Measurements from ENCODE around the gene PIGQ. TPM values are rescaled to one million over a fixed set of nuclear protein-coding genes. Genes with fewer than 3 reads are reported as not detected.

Gene PIGQ
- total RNA-seq, 1 experiment from 2014 or later = 58.0 TPM

- Histone ChIP-seq H2BK15ac (ENCODE audit: low read depth, low read length) (no peak overlapping the region), H4K8ac (replicated peaks; ENCODE audit: insufficient read length, low read depth, low read length) (no peak overlapping the region), H3K79me1 (ENCODE audit: insufficient read depth, low read depth, low read length, poor library complexity, severe bottlenecking) (no peaks in the 10 kb centered on the region), H4K5ac (ENCODE audit: insufficient read length, low read depth, low read length) (no peak overlapping the region), H3K9ac (ENCODE audit: extremely low read depth, insufficient read length, low read length) (no peak overlapping the region), H2AFZ (ENCODE audit: low read length) (no peak overlapping the region), H3K27ac (ENCODE audit: insufficient read length, low read depth, low read length) (no peak overlapping the region), H3K4me1 (ENCODE audit: insufficient read depth, low read length) (no peaks in the 10 kb centered on the region), H3K4ac (ENCODE audit: low read depth, low read length) (no peak overlapping the region), H3K23ac (ENCODE audit: insufficient read length, low read depth, low read length) (no peak overlapping the region), H3K14ac (ENCODE audit: insufficient read depth, low read length) (no peak overlapping the region; the same call in 1 of the 2 replicates), H2BK12ac (ENCODE audit: insufficient read length, low read depth, low read length) (no peak overlapping the region), H2BK120ac (ENCODE audit: low read depth, low read length, poor library complexity, severe bottlenecking) (no peak overlapping the region), H3K9me3 (ENCODE audit: control insufficient read depth, low read depth, low read length) (no peaks in the 10 kb centered on the region), H3K4me2 (ENCODE audit: insufficient read depth, insufficient read length, low read length) (no peak overlapping the region), H2BK5ac (ENCODE audit: insufficient read length, low read length) (no peak overlapping the region), H3T11ph (ENCODE audit: low read length) (no peak overlapping the region), H3K56ac (ENCODE audit: insufficient read length, low read depth, low read length) (no peak overlapping the region), H2AK5ac (ENCODE audit: insufficient read length, low read length) (no peak overlapping the region), H4K91ac (ENCODE audit: insufficient read length, low read depth, low read length) (no peak overlapping the region), H3K27me3 (ENCODE audit: insufficient read depth, low read length) (no peaks in the 10 kb centered on the region; the same call in 1 of the 2 replicates), H3K79me2 (ENCODE audit: insufficient read depth, low read length) (no peaks in the 10 kb centered on the region), H4K20me1 (ENCODE audit: control insufficient read depth, insufficient read depth, insufficient read length) (peaks cover 3% of the 10 kb centered on the region), H3K18ac (ENCODE audit: insufficient read length, low read depth, low read length) (no peak overlapping the region), H2BK20ac (ENCODE audit: low read depth, low read length, poor library complexity, severe bottlenecking) (no peak overlapping the region), H3K23me2 (ENCODE audit: insufficient read length, low read depth, low read length, poor library complexity, severe bottlenecking) (peaks cover 5% of the 10 kb centered on the region)
- Mint-ChIP-seq H3K27me3 (ENCODE audit: low read depth) (peaks cover 22% of the 10 kb centered on the region), H3K36me3 (ENCODE audit: insufficient read depth in 1 of 3, low read depth in 3 of 3) (no peaks in the 10 kb centered on the region), H3K27ac (no peak overlapping the region), H3K4me3 (no peak overlapping the region), H3K9me3 (no peaks in the 10 kb centered on the region; a peak in 1 of 5 replicates), H3K4me1 (peaks cover 11 to 23% of the 10 kb centered on the region in 2 experiments)
- TF ChIP-seq, protein P1, sequence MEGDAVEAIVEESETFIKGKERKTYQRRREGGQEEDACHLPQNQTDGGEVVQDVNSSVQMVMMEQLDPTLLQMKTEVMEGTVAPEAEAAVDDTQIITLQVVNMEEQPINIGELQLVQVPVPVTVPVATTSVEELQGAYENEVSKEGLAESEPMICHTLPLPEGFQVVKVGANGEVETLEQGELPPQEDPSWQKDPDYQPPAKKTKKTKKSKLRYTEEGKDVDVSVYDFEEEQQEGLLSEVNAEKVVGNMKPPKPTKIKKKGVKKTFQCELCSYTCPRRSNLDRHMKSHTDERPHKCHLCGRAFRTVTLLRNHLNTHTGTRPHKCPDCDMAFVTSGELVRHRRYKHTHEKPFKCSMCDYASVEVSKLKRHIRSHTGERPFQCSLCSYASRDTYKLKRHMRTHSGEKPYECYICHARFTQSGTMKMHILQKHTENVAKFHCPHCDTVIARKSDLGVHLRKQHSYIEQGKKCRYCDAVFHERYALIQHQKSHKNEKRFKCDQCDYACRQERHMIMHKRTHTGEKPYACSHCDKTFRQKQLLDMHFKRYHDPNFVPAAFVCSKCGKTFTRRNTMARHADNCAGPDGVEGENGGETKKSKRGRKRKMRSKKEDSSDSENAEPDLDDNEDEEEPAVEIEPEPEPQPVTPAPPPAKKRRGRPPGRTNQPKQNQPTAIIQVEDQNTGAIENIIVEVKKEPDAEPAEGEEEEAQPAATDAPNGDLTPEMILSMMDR (conservative IDR thresholded peaks at IDR 0.05) = no peak
- WGBS (ENCODE audit: extremely low coverage, insufficient read length, low lambda C conversion rate) = no CpG with 5 or more reads among the region's 35 CpGs
- DNase-seq = no peak
Observed at GRCh38 chr16:565419-566330, 4.1 kb upstream of the PIGQ start.
